Breast epithelium (tissue), 4 donors: Measurements from ENCODE around the gene SRRM4. TPM values are rescaled to one million over a fixed set of nuclear protein-coding genes. Genes with fewer than 3 reads are reported as not detected.
"Not testable (repeated sequence)": the region's sequence is repeated elsewhere in the genome, so short reads cannot be mapped to it uniquely, and the experiment has no call there.

Source experiments
- DNase-seq, 2 donors: peaks; one replicate each; pipeline ENCODE4 v3.0.0-alpha.2; 2019; ENCODE audit warnings: low spot score in 2 of 2
- H3K27ac ChIP-seq, 2 donors: fragments of 200-600 bp; sonication (generic) in 1 of 2; one replicate each; pipeline ENCODE4 v1.5.1; 2016 to 2019; ENCODE audit warnings: mild to moderate bottlenecking in 1 of 2
- H3K27me3 ChIP-seq, 2 donors: fragments of 200-600 bp; sonication (generic) in 1 of 2; one replicate each; pipeline versions ENCODE4 v1.5.1 to v1.6.0; 2017 to 2019; ENCODE audit warnings: control low read depth in 1 of 2, mild to moderate bottlenecking in 1 of 2
- H3K36me3 ChIP-seq: fragments of 200-600 bp; one replicate; pipeline ENCODE4 v1.5.1; 2019
- H3K4me1 ChIP-seq, 2 donors: fragments of 200-600 bp; sonication (generic); one replicate each; pipeline ENCODE4 v1.5.1; 2016 to 2019; ENCODE audit warnings: control low read depth in 1 of 2
- H3K4me3 ChIP-seq, 3 donors: fragments of 200-600 bp; sonication (generic); 1 replicate in 2 of 3; 2 replicates in 1 of 3; pipeline ENCODE4 v1.5.1; 2016 to 2019; ENCODE audit warnings: mild to moderate bottlenecking in 3 of 3, moderate library complexity in 2 of 3
- H3K9me3 ChIP-seq, 2 donors: fragments of 200-600 bp; sonication (generic) in 1 of 2; one replicate each; pipeline ENCODE4 v1.5.1; 2016 to 2019; ENCODE audit warnings: control low read depth in 1 of 2
- POLR2A ChIP-seq: fragments of 450-650 bp; IDR thresholded peaks from one replicate; pipeline ENCODE4 v1.6.1; 2016; ENCODE audit warnings: antibody characterized with exemption, mild to moderate bottlenecking, moderate library complexity
- POLR2AphosphoS5 ChIP-seq, 3 donors: sonication (generic); formaldehyde crosslinking; IDR thresholded peaks; one replicate each; pipeline ENCODE4 v1.6.1; 2017; ENCODE audit warnings: antibody characterized with exemption in 3 of 3
- intact Hi-C: fragments of 100-400 bp; cut with DNase I; formaldehyde crosslinking; loops from one replicate; pipeline ENCODE4 v1.15.1; 2023; ENCODE audit warnings: low total_unique reads
- total RNA-seq, 3 donors: library from RNA; depleted of rRNA; stranded (reverse); fragments of >200 nt; gene quantifications; one replicate each; pipeline ENCODE4 v1.1.0, GENCODE V29; 2016
- TF ChIP-seq, protein P1 (sequence below), 3 donors: fragments of 450-650 bp; IDR thresholded peaks; one replicate each; pipeline ENCODE4 v1.5.1; 2016 to 2017; ENCODE audit warnings: antibody characterized with exemption in 3 of 3, mild to moderate bottlenecking in 3 of 3, moderate library complexity in 3 of 3

SRRM4 gene
- total RNA-seq, 3 donors from 2014 or later, result not detected

GRCh38 chr12:119006746-119007145, 25.4 kb downstream of the SRRM4 start:
- H3K36me3 ChIP-seq, result no peaks in the 10 kb centered on the region
- H3K27me3 ChIP-seq, result peaks cover 0 to 26% of the 10 kb centered on the region in 2 donors
- TF ChIP-seq, protein P1, sequence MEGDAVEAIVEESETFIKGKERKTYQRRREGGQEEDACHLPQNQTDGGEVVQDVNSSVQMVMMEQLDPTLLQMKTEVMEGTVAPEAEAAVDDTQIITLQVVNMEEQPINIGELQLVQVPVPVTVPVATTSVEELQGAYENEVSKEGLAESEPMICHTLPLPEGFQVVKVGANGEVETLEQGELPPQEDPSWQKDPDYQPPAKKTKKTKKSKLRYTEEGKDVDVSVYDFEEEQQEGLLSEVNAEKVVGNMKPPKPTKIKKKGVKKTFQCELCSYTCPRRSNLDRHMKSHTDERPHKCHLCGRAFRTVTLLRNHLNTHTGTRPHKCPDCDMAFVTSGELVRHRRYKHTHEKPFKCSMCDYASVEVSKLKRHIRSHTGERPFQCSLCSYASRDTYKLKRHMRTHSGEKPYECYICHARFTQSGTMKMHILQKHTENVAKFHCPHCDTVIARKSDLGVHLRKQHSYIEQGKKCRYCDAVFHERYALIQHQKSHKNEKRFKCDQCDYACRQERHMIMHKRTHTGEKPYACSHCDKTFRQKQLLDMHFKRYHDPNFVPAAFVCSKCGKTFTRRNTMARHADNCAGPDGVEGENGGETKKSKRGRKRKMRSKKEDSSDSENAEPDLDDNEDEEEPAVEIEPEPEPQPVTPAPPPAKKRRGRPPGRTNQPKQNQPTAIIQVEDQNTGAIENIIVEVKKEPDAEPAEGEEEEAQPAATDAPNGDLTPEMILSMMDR (IDR thresholded peaks at IDR 0.05), result no peak
- TF ChIP-seq POLR2A, result no peak
- TF ChIP-seq POLR2AphosphoS5 (IDR thresholded peaks at IDR 0.05), result no peak
- no peak overlapping the region for H3K27ac ChIP-seq
- intact Hi-C loops, result no loop called here
- no peak overlapping the region for H3K4me3 ChIP-seq
- H3K4me1 ChIP-seq, result no peaks in the 10 kb centered on the region
- no peak for DNase-seq
- peaks cover 0 to 8% of the 10 kb centered on the region in 2 donors for H3K9me3 ChIP-seq

GRCh38 chr12:119008273-119008672, 26.9 kb downstream of the SRRM4 start:
- H3K4me3 ChIP-seq, H3K9me3 ChIP-seq, H3K4me1 ChIP-seq, H3K36me3 ChIP-seq, DNase-seq, intact Hi-C loops, H3K27ac ChIP-seq: not testable (repeated sequence)
- H3K27me3 ChIP-seq, result peaks cover 0 to 19% of the 10 kb centered on the region in 2 donors

DNA sequence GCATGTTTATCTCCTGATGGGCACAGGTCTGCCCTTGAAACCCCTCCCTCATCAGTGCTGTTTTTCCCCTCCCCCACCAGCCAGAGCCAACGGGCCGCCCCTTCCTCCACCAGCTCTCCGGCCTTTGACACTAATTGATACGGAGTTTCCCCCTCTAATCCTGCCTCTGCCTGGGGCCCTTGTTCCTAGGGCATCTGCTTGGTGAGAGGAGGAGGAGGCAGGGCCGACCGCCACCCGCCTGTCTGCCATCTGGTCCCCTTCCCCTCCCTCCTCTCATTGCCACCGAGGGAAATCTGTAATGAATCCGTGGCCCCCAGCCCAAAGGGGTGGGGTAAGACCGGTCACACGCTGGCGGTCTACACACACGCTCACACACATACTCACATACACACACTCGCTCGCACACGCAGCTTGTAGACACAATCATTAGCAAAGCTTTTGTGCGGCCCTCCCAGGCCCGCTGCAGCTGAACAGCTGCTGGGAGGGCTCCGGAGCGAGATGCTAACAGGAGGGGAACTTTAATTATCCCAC, 27.4 kb downstream of the SRRM4 start:
- Histone ChIP-seq H3K4me1 (no peaks in the 10 kb centered on the region), H3K27me3 (peaks cover 0 to 19% of the 10 kb centered on the region in 2 donors), H3K4me3 (no peak overlapping the region), H3K9me3 (peaks cover 0 to 8% of the 10 kb centered on the region in 2 donors), H3K27ac (no peak overlapping the region), H3K36me3 (no peaks in the 10 kb centered on the region)
- intact Hi-C loops, result no loop called here
- DNase-seq, result no peak
- TF ChIP-seq, protein P1 (IDR thresholded peaks at IDR 0.05), result no peak
- no peak for TF ChIP-seq POLR2A
- TF ChIP-seq POLR2AphosphoS5 (IDR thresholded peaks at IDR 0.05), result no peak

DNA sequence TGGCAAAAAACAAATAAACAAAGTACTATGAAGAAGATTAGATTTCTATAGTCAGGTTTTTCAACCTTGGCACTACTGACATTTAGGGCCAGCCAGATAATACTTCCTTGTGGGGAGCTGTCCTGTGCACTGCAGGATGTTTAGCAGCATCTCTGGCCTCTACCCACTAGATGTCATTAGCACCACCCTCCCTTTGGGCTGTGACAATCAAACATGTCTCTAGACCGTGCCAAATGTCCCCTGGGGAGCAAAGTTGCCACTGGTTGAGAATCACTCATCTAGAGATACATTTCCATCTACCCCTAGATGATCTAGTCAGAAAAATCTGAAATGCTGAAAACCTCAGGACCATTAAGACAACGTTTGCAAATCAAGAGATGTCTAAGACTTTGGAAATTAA, 29.9 kb downstream of the SRRM4 start:
- no peak for DNase-seq
- peaks cover 0 to 8% of the 10 kb centered on the region in 2 donors for H3K9me3 ChIP-seq
- H3K27me3 ChIP-seq, result peaks cover 0 to 24% of the 10 kb centered on the region in 2 donors
- no peak overlapping the region for H3K27ac ChIP-seq
- TF ChIP-seq, protein P1 (IDR thresholded peaks at IDR 0.05), result no peak
- TF ChIP-seq POLR2A (no peak), POLR2AphosphoS5 (IDR thresholded peaks at IDR 0.05) (no peak)
- intact Hi-C loops, result no loop called here
- no peaks in the 10 kb centered on the region for H3K36me3 ChIP-seq
- H3K4me1 ChIP-seq, result no peaks in the 10 kb centered on the region
- no peak overlapping the region for H3K4me3 ChIP-seq

- Histone ChIP-seq H3K27me3 (peaks cover 0 to 29% of the 10 kb centered on the region in 2 donors), H3K4me3 (no peak overlapping the region)
- DNase-seq, result no peak
These were observed 30.8 kb downstream of the SRRM4 start for GRCh38 chr12:119012179-119012578.

More at GRCh38 chr12:119012179-119012578, 30.8 kb downstream of the SRRM4 start:
- no peak overlapping the region for H3K27ac ChIP-seq
- intact Hi-C loops, result no loop called here
- no peaks in the 10 kb centered on the region for H3K4me1 ChIP-seq
- TF ChIP-seq, protein P1 (IDR thresholded peaks at IDR 0.05), result no peak
- no peak for TF ChIP-seq POLR2A
- no peak for TF ChIP-seq POLR2AphosphoS5 (IDR thresholded peaks at IDR 0.05)
- H3K36me3 ChIP-seq, result no peaks in the 10 kb centered on the region
- peaks cover 0 to 8% of the 10 kb centered on the region in 2 donors for H3K9me3 ChIP-seq
